NCI-H510A (cell line): ENCODE data around the gene GGCT.

Experiments used
- DNase-seq: peaks from one replicate; lab custom pipeline; 2025; lab: John Stamatoyannopoulos, UW

GGCT gene

DNA sequence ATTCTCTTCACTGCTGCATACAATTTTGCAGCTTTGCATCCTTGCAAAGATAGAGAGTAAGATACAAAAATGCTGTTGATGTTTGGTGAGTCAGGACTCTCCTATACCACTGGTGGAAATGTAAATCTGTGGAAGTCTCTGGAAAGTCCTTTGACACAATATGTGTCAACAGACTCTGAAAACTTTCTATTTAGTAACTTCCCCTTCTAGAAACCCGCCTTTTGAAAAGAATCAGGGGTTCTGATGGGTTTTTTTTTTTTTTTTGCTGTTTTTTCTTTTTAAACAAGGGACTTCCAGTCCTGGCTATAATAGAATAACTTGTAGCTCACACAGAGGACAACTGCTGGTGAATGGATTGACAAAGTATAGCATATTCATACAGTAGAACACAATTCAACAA lies 42.5 kb downstream of the GGCT start:
- DNase-seq: no peak

- no peak for DNase-seq
These were observed 44.4 kb downstream of the GGCT start for GRCh38 chr7:30460246-30460633.

- no peak for DNase-seq
These were observed 44.9 kb downstream of the GGCT start for GRCh38 chr7:30459591-30460245.

GRCh38 chr7:30458311-30458710 lies 46.3 kb downstream of the GGCT start:
- no peak for DNase-seq

DNA sequence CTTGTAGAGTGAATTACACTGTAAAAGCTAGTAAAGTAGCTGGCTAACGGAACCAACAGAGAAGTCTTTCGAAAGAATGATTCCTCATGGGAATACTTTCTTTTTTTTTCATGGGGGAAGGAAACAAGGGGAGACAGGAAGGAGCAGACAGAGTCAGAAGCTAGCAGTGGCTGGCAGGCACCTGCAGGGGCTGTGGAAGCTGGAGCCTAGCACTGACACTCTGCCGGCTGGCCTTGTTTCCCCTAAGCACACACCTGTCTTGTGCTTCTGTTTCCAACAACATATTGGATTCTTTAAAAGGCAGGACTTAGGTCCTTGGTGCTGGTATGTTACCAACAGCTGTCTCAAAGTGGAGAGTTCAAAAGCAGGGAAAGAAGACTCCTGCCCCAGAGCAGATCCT lies 50.7 kb downstream of the GGCT start:
- DNase-seq: no peak

DNA sequence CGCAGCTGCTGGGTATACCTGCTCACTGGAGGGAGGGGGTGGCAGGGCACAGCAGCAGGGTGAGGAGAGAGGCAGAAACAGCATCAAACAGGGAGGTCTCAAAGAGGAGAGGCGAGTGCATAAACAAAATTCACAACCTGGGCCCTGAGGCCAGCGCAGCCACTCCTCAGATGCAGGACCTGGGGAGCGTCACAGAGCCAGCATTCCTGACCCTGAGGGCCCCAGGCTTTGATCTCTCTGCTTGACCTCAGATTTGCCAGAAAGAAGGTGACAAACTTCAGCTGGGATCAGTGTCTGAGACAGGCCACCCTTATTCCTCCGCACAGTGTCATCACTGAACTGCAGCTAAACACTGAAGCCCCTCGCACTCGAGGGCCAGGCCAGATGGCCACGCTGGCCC lies 51.6 kb downstream of the GGCT start:
- DNase-seq: no peak

- DNase-seq: no peak
These were observed 52.2 kb downstream of the GGCT start for GRCh38 chr7:30452280-30452930.

DNA sequence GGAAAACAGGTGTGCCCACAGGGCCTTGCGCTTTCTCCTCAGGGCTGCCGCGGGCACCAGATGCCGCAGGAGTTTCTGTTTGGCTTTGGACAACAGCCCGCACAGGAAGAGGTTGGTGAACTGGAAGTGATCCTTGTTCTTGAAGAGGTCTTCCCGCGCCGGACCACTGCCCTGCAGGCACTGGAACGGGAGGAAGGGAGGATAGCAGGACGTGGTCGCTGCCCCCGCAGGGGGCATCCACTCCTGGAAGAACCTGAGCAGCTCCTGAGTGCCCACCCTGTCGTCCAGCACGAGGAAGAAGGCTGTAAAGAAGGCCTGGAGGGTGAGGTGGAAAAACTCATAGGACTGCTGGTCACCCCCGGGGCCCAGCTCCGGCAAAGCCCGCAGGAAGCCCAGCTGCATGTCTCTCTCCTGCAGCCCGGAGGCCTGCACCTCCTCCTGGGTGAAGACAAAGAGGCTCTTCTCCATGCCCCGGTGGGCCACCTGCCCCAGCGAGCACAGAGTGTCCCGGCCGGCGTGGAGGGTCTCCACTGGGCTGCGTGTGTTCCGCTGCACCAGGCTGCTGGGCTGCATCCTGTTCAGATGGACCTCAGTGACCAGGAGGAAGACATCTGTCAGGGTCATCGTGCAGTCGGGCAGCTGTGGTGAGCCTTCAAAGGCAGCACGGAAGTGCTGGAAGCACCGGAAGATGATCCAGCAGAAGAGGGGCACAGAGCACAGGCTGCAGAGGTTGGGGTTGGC lies 52.9 kb downstream of the GGCT start:
- DNase-seq: no peak

- no peak for DNase-seq
These were observed 53.6 kb downstream of the GGCT start for GRCh38 chr7:30450983-30451497.

GRCh38 chr7:30450240-30450982 lies 54.2 kb downstream of the GGCT start:
- no peak for DNase-seq

GRCh38 chr7:30448461-30449189 lies 56.0 kb downstream of the GGCT start:
- no peak for DNase-seq

GRCh38 chr7:30447466-30447865 lies 57.2 kb downstream of the GGCT start:
- DNase-seq: no peak
